AG09309 (cell line): Measurements from ENCODE around the gene COX11.

ENCODE experiments used
- DNase-seq: peaks from one replicate; pipeline ENCODE4 v3.0.0-alpha.2; 2010; ENCODE audit warnings: low read depth
- H3K4me3 ChIP-seq: 2 replicates; pipeline ENCODE4 v1.5.1; 2011; ENCODE audit warnings: mild to moderate bottlenecking, low read depth, low read length, moderate library complexity; ENCODE audit not compliant: control insufficient read depth
- TF ChIP-seq, protein P1 (sequence below): IDR thresholded peaks from 2 replicates; pipeline ENCODE4 v1.5.1; 2011; ENCODE audit warnings: mild to moderate bottlenecking, low read depth, low read length, inconsistent platforms; ENCODE audit not compliant: insufficient read depth, control insufficient read depth; ENCODE audit errors: missing control alignments

Gene COX11, protein sequence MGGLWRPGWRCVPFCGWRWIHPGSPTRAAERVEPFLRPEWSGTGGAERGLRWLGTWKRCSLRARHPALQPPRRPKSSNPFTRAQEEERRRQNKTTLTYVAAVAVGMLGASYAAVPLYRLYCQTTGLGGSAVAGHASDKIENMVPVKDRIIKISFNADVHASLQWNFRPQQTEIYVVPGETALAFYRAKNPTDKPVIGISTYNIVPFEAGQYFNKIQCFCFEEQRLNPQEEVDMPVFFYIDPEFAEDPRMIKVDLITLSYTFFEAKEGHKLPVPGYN

DNA sequence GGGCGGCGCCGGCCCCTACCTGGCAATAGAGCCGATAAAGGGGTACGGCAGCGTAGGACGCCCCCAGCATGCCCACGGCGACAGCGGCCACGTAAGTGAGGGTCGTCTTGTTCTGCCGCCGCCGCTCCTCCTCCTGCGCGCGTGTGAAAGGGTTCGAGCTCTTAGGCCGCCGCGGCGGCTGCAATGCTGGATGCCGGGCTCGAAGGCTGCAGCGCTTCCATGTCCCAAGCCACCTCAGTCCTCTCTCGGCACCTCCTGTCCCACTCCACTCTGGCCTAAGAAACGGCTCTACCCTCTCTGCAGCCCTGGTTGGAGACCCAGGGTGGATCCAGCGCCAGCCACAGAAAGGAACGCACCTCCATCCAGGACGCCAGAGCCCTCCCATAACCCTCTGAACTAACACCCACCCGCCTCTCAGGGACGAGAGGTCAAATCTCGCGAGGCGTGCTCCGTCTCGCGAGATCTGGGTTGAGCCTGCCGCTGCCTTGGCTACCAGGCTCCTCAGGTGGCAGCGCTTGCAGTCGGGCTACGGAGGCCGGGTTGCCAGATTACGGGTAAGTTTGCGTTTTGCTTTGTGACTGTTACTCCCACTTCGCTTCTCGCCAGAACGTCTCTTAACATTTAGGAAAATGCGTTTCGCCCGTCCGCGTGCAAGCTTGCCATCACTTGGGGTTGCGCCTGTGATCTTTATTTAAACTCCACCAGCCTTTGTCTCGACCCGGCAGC is at the start of gene COX11, which contains the start of gene STXBP4:
Gene COX11, minus strand, starts transcription at position 393 of the 726 bp plus-strand sequence. Its CDS starts 8 bp downstream, at position 385.
Gene STXBP4, plus strand, starts transcription at position 504 of the 726 bp plus-strand sequence. CDS start 17,455 bp downstream, outside the sequence.
- peak within 1 kb of the TSS; percentile 99 for H3K4me3 ChIP-seq
- peak; percentile 84 for DNase-seq
- TF ChIP-seq, protein P1, sequence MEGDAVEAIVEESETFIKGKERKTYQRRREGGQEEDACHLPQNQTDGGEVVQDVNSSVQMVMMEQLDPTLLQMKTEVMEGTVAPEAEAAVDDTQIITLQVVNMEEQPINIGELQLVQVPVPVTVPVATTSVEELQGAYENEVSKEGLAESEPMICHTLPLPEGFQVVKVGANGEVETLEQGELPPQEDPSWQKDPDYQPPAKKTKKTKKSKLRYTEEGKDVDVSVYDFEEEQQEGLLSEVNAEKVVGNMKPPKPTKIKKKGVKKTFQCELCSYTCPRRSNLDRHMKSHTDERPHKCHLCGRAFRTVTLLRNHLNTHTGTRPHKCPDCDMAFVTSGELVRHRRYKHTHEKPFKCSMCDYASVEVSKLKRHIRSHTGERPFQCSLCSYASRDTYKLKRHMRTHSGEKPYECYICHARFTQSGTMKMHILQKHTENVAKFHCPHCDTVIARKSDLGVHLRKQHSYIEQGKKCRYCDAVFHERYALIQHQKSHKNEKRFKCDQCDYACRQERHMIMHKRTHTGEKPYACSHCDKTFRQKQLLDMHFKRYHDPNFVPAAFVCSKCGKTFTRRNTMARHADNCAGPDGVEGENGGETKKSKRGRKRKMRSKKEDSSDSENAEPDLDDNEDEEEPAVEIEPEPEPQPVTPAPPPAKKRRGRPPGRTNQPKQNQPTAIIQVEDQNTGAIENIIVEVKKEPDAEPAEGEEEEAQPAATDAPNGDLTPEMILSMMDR = peak; percentile 47

DNA sequence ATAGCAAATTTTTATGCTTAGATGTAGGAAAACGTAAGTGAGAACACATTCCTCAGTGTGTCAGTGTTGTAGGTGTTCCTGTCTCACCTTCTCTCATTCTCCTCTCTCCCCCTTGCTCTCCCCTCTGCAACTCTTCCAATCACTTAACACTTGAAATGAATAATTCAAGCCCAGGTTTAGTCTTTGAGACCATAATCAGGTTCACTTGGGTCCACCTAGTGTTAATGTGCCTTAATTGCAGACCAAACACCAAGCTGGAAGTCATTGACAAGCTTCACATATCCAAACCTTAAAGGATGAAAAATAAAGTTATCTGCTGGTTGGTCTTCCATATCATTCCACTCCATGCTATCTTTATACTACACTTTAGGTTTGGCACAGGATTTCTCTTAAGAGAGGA is 37.1 kb upstream of the COX11 start:
- no peak overlapping the region for H3K4me3 ChIP-seq
- no peak for DNase-seq
- TF ChIP-seq, protein P1 = peak; percentile 33

DNA sequence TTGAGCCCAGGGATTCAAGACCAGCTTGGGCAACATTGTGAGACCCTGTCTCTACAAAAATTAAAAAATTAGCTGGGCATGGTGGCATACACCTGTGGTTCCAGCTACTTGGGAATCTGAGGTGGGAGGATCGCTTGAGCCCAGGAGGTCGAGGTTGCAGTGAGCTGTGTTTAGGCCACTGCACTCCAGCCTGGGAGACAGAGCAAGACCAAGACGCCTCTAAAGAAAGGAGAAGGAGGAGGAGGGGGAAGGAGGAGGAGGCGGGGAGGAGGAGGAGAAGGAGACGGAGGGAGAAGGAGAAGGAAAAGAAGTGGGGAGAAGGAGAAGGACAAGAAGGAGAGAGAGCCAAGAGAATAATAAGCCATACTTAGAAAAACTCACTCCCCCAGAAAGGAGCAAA is 36.0 kb upstream of the COX11 start:
- no peak for DNase-seq
- TF ChIP-seq, protein P1 = no peak
- no peak overlapping the region for H3K4me3 ChIP-seq

DNA sequence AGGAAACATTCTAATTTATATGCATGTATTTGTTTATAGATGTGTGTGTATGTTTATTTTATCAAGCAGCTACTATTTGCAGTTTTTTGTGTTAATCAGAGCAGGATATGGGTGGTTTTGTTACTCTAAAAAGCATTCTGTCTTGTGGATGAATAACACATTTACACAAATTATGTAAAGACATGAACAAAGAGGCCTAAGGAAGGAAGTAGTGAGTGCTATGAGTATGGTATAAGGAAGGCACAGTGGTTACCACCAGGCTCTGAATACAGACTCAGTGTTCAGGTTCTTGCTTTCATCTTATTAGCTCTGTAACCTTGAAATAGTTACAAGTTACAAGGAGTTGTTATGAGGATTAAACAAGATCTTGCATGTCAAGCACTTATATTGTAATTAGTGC is 34.0 kb upstream of the COX11 start:
- DNase-seq = no peak
- H3K4me3 ChIP-seq = no peak overlapping the region
- TF ChIP-seq, protein P1 = no peak

DNA sequence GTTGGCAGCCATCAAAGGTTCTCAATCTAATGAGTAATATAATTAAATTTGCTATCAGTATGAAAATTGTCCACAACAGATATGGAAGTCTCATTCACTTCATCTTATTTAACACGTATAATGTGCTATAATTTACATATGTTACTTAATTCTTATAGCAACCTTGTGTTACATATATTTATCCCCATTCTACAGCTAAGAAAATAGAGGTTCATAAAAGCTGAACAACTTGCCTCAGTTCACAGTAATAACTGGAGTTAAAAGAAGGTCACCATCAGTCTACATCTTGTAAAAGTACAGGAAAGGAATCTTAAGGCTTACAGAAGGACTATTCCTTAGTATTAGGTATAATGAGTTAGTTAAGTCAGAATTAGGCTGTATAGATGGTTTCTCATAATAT is 28.0 kb upstream of the COX11 start:
- H3K4me3 ChIP-seq = no peak overlapping the region
- DNase-seq = no peak
- TF ChIP-seq, protein P1 = no peak

DNA sequence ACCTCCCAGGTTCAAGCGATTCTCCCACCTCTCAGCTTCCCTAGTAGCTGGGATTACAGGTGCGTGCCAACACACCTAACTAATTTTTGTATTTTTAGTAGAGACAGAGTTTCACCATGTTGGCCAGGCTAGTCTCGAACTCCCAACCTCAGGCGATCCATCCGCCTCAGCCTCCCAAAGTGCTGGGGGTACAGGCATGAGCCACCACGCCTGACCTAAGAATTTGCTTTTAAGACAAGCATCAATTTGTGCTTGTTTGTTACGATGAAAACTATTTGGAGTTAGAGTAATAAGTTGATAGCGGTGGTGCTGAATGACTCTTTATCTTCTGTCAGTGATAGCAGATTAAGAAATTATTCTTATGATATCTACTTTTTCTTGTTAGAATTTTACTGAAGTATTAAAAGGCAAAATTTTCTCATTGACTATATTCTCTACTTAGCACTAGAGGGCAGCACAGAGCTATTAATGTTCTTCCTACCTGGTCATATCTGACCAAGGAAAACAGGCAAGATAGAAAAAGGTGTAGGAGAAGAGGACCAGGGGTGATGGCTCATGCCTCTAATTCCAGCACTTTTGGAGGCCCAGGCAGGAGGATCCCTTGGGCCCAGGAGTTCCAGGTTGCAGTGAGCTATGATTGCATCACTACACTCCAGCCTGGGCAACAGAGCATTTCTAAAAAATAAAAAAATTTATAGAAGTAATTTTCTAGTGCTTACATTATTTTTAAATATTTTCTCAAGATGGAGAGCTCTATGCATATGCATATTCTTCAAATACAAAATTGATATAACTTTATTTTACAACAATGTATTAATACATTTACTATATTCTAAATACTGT is 24.6 kb upstream of the COX11 start:
- H3K4me3 ChIP-seq = no peak overlapping the region
- peak; percentile 14 for DNase-seq
- TF ChIP-seq, protein P1 = peak; percentile 45
